Nephron progenitor cell (in vitro differentiated cells): ENCODE data around the gene TECPR1.

Experiments
- DNase-seq: peaks from one replicate; pipeline ENCODE4 v3.0.0; 2021
- H3K27ac Mint-ChIP-seq: 2 replicates; pipeline ENCODE4 v1.8.0; 2021; ENCODE audit warnings: mild to moderate bottlenecking, moderate library complexity, mixed read lengths
- H3K27me3 Mint-ChIP-seq: 2 replicates; pipeline ENCODE4 v1.8.0; 2021; ENCODE audit warnings: mild to moderate bottlenecking, low read depth, mixed read lengths; ENCODE audit not compliant: poor library complexity
- H3K36me3 Mint-ChIP-seq: 2 replicates; pipeline ENCODE4 v1.8.0; 2021; ENCODE audit warnings: low read depth, mixed read lengths
- H3K4me1 Mint-ChIP-seq: 2 replicates; pipeline ENCODE4 v1.8.0; 2021; ENCODE audit warnings: mixed read lengths
- H3K4me3 Mint-ChIP-seq: 2 replicates; pipeline ENCODE4 v1.8.0; 2021; ENCODE audit warnings: mild to moderate bottlenecking, moderate library complexity, mixed read lengths
- H3K9me3 Mint-ChIP-seq: 2 replicates; pipeline ENCODE4 v1.8.0; 2021; ENCODE audit warnings: mild to moderate bottlenecking, moderate library complexity, mixed read lengths
- CTCF ChIP-seq: fragments of 200-600 bp; sonication (generic); IDR thresholded peaks from 2 replicates; pipeline ENCODE4 v1.5.0; 2021; ENCODE audit warnings: antibody characterized with exemption

TECPR1 gene

GRCh38 chr7:98295467-98296192 is 43.6 kb upstream of the TECPR1 start:
- Mint-ChIP-seq H3K27ac (no peak overlapping the region), H3K27me3 (peaks cover 3% of the 10 kb centered on the region), H3K4me3 (no peak overlapping the region), H3K4me1 (peaks cover 26% of the 10 kb centered on the region), H3K36me3 (peaks cover 33% of the 10 kb centered on the region), H3K9me3 (no peaks in the 10 kb centered on the region)
- no peak for DNase-seq
- no peak for TF ChIP-seq CTCF

GRCh38 chr7:98294798-98295382 is 42.9 kb upstream of the TECPR1 start:
- no peak overlapping the region for H3K27ac Mint-ChIP-seq
- TF ChIP-seq CTCF, result peak; percentile 80
- H3K36me3 Mint-ChIP-seq, result peaks cover 26% of the 10 kb centered on the region
- H3K4me3 Mint-ChIP-seq, result no peak overlapping the region
- peak; percentile 82 for DNase-seq
- H3K9me3 Mint-ChIP-seq, result no peaks in the 10 kb centered on the region
- peaks cover 19% of the 10 kb centered on the region for H3K4me1 Mint-ChIP-seq
- H3K27me3 Mint-ChIP-seq, result peaks cover 3% of the 10 kb centered on the region

- H3K27ac Mint-ChIP-seq, result peak overlapping the region; percentile 36
- H3K4me3 Mint-ChIP-seq, result no peak overlapping the region
- H3K4me1 Mint-ChIP-seq, result peaks cover 24% of the 10 kb centered on the region
- H3K27me3 Mint-ChIP-seq, result peaks cover 3% of the 10 kb centered on the region
- no peaks in the 10 kb centered on the region for H3K9me3 Mint-ChIP-seq
- TF ChIP-seq CTCF, result no peak
- no peak for DNase-seq
- H3K36me3 Mint-ChIP-seq, result peaks cover 28% of the 10 kb centered on the region
Measured at GRCh38 chr7:98294326-98294725, 42.3 kb upstream of the TECPR1 start.

- no peak overlapping the region for H3K27ac Mint-ChIP-seq
- peaks cover 28% of the 10 kb centered on the region for H3K36me3 Mint-ChIP-seq
- peaks cover 24% of the 10 kb centered on the region for H3K4me1 Mint-ChIP-seq
- no peaks in the 10 kb centered on the region for H3K9me3 Mint-ChIP-seq
- no peak overlapping the region for H3K4me3 Mint-ChIP-seq
- no peak for TF ChIP-seq CTCF
- H3K27me3 Mint-ChIP-seq, result no peaks in the 10 kb centered on the region
- DNase-seq, result no peak
Measured at GRCh38 chr7:98293746-98294145, 41.7 kb upstream of the TECPR1 start.

- Mint-ChIP-seq H3K4me1 (peaks cover 27% of the 10 kb centered on the region), H3K4me3 (no peak overlapping the region), H3K36me3 (peaks cover 28% of the 10 kb centered on the region), H3K27ac (no peak overlapping the region), H3K9me3 (no peaks in the 10 kb centered on the region), H3K27me3 (no peaks in the 10 kb centered on the region)
- no peak for TF ChIP-seq CTCF
- no peak for DNase-seq
Measured at GRCh38 chr7:98293265-98293664, 41.2 kb upstream of the TECPR1 start.

GRCh38 chr7:98291717-98292116 is 39.7 kb upstream of the TECPR1 start:
- DNase-seq, result no peak
- H3K9me3 Mint-ChIP-seq, result no peaks in the 10 kb centered on the region
- no peak for TF ChIP-seq CTCF
- no peak overlapping the region for H3K4me3 Mint-ChIP-seq
- no peak overlapping the region for H3K27ac Mint-ChIP-seq
- H3K36me3 Mint-ChIP-seq, result peaks cover 23% of the 10 kb centered on the region
- H3K27me3 Mint-ChIP-seq, result no peaks in the 10 kb centered on the region
- H3K4me1 Mint-ChIP-seq, result peaks cover 33% of the 10 kb centered on the region
